WTC11 (cell line): ENCODE measurements around the gene LYST. TPM values are rescaled to one million over a fixed set of nuclear protein-coding genes. Genes with fewer than 3 reads are reported as not detected.

ENCODE experiments used
- ATAC-seq: fragments of 200-7000 bp; cut with Tn5 transposase; 2 replicates; pipeline ENCODE4 v1.10.0; 2021; ENCODE audit warnings: mild to moderate bottlenecking, moderate library complexity
- CTCF ChIA-PET: fragments of 300-600 bp; sonication (Branson Sonifier 250); formaldehyde crosslinking; loops from one replicate; lab custom pipeline; 2021; ENCODE audit warnings: antibody characterized with exemption; lab: Charles Lee
- POLR2A ChIA-PET: fragments of 350-600 bp; sonication (Branson Sonifier 250); formaldehyde crosslinking; loops from one replicate; lab custom pipeline; 2021; ENCODE audit warnings: antibody characterized with exemption; lab: Charles Lee
- DNase-seq: peaks from one replicate; pipeline ENCODE4 v3.0.0; 2021; ENCODE audit warnings: low spot score
- H3K27ac Mint-ChIP-seq: 2 replicates; pipeline ENCODE4 v1.8.0; 2021; ENCODE audit warnings: mixed read lengths
- H3K27me3 Mint-ChIP-seq: 2 replicates; pipeline ENCODE4 v1.8.0; 2021; ENCODE audit warnings: low read depth, mild to moderate bottlenecking, moderate library complexity, mixed read lengths
- H3K36me3 Mint-ChIP-seq: 2 replicates; pipeline ENCODE4 v1.8.0; 2021; ENCODE audit warnings: mixed read lengths
- H3K4me1 Mint-ChIP-seq: 2 replicates; pipeline ENCODE4 v1.8.0; 2022; ENCODE audit warnings: mixed read lengths
- H3K4me3 Mint-ChIP-seq: 2 replicates; pipeline ENCODE4 v1.8.0; 2021; ENCODE audit warnings: mild to moderate bottlenecking, moderate library complexity, mixed read lengths
- H3K9me3 Mint-ChIP-seq: 2 replicates; pipeline ENCODE4 v1.8.0; 2021; ENCODE audit warnings: mixed read lengths
- ELF4 ChIP-seq: sonication (generic); formaldehyde crosslinking; IDR thresholded peaks from 2 replicates; pipeline ENCODE4 v1.8.1; 2022; ENCODE audit warnings: low read depth, mild to moderate bottlenecking, moderate library complexity, missing genetic modification reagents
- IRF2 ChIP-seq: sonication (generic); formaldehyde crosslinking; IDR thresholded peaks from 2 replicates; pipeline ENCODE4 v1.8.0; 2022; ENCODE audit warnings: low read depth, missing genetic modification reagents, borderline replicate concordance
- KAT7 ChIP-seq: sonication (generic); formaldehyde crosslinking; IDR thresholded peaks from 2 replicates; pipeline ENCODE4 v1.8.1; 2023; ENCODE audit warnings: missing genetic modification reagents, mild to moderate bottlenecking, borderline replicate concordance
- MYBL2 ChIP-seq: sonication (generic); formaldehyde crosslinking; IDR thresholded peaks from 2 replicates; pipeline ENCODE4 v1.8.1; 2023; ENCODE audit warnings: mild to moderate bottlenecking, moderate library complexity, missing genetic modification reagents
- OVOL2 ChIP-seq: fragments of 250-450 bp; sonication (Bioruptor Pico); IDR thresholded peaks from 2 replicates; pipeline ENCODE4 v1.9.0; 2021; ENCODE audit warnings: mild to moderate bottlenecking, borderline replicate concordance
- PRRX2 ChIP-seq: fragments of 250-450 bp; sonication (Bioruptor Pico); IDR thresholded peaks from 2 replicates; pipeline ENCODE4 v1.8.0; 2021; ENCODE audit warnings: mild to moderate bottlenecking
- RELA ChIP-seq: sonication (generic); formaldehyde crosslinking; IDR thresholded peaks from 2 replicates; pipeline ENCODE4 v1.8.1; 2022; ENCODE audit warnings: missing genetic modification reagents, mild to moderate bottlenecking, borderline replicate concordance
- SP1 ChIP-seq: sonication (generic); formaldehyde crosslinking; conservative IDR thresholded peaks from 2 replicates; pipeline ENCODE4 v1.8.1; 2022; ENCODE audit warnings: missing genetic modification reagents
- TEAD4 ChIP-seq: sonication (generic); formaldehyde crosslinking; IDR thresholded peaks from 2 replicates; pipeline ENCODE4 v1.8.0; 2022; ENCODE audit warnings: mild to moderate bottlenecking, missing genetic modification reagents
- ZNF121 ChIP-seq: sonication (generic); formaldehyde crosslinking; IDR thresholded peaks from 2 replicates; pipeline ENCODE4 v1.8.0; 2023; ENCODE audit warnings: missing genetic modification reagents
- ZNF423 ChIP-seq: fragments of 250-450 bp; sonication (Bioruptor Pico); IDR thresholded peaks from 2 replicates; pipeline ENCODE4 v2.1.2; 2022; ENCODE audit warnings: mild to moderate bottlenecking, moderate library complexity
- total RNA-seq: library from RNA; stranded (reverse); gene quantifications from 3 replicates; pipeline ENCODE4 v1.2.3, GENCODE V29; 2021
- TF ChIP-seq, protein P1 (sequence below): sonication (generic); formaldehyde crosslinking; conservative IDR thresholded peaks from 2 replicates; pipeline ENCODE4 v1.8.1; 2023; ENCODE audit warnings: mild to moderate bottlenecking, low read depth, missing genetic modification reagents, moderate library complexity
- TF ChIP-seq, protein P2 (sequence below): sonication (generic); formaldehyde crosslinking; IDR thresholded peaks from 2 replicates; pipeline ENCODE4 v1.8.1; 2023; ENCODE audit warnings: mild to moderate bottlenecking, missing genetic modification reagents, borderline replicate concordance
- TF ChIP-seq, protein P3 (sequence below): sonication (generic); formaldehyde crosslinking; IDR thresholded peaks from 2 replicates; pipeline ENCODE4 v1.8.0; 2022; ENCODE audit warnings: missing genetic modification reagents
- TF ChIP-seq, protein P4 (sequence below): sonication (generic); formaldehyde crosslinking; IDR thresholded peaks from 2 replicates; pipeline ENCODE4 v1.8.0; 2023; ENCODE audit warnings: missing genetic modification reagents, mild to moderate bottlenecking, borderline replicate concordance
- TF ChIP-seq, protein P5 (sequence below): sonication (generic); formaldehyde crosslinking; IDR thresholded peaks from 2 replicates; pipeline ENCODE4 v1.8.1; 2023; ENCODE audit warnings: mild to moderate bottlenecking, missing genetic modification reagents

LYST gene
- total RNA-seq, 1 experiment from 2014 or later, result 0.59 TPM

DNA sequence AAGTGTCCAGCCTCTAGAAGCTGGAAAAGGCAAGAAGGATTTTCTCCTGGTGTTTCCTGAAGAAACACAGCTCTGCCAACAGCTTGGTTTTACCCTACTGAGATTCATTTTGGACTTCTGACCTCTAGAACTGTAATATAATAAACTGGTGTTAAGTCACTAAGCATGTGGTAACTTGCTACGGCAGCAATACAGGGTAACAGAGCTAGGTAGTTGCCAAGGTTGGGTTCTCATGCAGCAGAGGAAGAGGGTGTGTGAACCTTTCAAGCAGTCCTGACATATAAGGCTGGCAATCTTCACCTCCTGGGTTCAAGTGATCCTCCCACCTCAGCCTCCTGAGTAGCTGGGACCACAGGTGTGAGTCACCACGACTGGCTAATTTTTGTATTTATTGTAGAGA, 253.1 kb downstream of the LYST start:
- DNase-seq (no peak), ATAC-seq (no peak)
- TF ChIP-seq, protein P1, sequence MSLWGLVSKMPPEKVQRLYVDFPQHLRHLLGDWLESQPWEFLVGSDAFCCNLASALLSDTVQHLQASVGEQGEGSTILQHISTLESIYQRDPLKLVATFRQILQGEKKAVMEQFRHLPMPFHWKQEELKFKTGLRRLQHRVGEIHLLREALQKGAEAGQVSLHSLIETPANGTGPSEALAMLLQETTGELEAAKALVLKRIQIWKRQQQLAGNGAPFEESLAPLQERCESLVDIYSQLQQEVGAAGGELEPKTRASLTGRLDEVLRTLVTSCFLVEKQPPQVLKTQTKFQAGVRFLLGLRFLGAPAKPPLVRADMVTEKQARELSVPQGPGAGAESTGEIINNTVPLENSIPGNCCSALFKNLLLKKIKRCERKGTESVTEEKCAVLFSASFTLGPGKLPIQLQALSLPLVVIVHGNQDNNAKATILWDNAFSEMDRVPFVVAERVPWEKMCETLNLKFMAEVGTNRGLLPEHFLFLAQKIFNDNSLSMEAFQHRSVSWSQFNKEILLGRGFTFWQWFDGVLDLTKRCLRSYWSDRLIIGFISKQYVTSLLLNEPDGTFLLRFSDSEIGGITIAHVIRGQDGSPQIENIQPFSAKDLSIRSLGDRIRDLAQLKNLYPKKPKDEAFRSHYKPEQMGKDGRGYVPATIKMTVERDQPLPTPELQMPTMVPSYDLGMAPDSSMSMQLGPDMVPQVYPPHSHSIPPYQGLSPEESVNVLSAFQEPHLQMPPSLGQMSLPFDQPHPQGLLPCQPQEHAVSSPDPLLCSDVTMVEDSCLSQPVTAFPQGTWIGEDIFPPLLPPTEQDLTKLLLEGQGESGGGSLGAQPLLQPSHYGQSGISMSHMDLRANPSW (CRISPR knock-in tag), result no peak
- TF ChIP-seq ZNF423 (no peak), ELF4 (CRISPR knock-in tag) (no peak), MYBL2 (CRISPR knock-in tag) (no peak), SP1 (CRISPR knock-in tag) (no peak), PRRX2 (CRISPR knock-in tag) (no peak), ZNF121 (CRISPR knock-in tag) (no peak), IRF2 (CRISPR knock-in tag) (no peak), OVOL2 (CRISPR knock-in tag) (no peak), TEAD4 (CRISPR knock-in tag) (no peak), RELA (no peak), KAT7 (CRISPR knock-in tag) (no peak)
- TF ChIP-seq, protein P2, sequence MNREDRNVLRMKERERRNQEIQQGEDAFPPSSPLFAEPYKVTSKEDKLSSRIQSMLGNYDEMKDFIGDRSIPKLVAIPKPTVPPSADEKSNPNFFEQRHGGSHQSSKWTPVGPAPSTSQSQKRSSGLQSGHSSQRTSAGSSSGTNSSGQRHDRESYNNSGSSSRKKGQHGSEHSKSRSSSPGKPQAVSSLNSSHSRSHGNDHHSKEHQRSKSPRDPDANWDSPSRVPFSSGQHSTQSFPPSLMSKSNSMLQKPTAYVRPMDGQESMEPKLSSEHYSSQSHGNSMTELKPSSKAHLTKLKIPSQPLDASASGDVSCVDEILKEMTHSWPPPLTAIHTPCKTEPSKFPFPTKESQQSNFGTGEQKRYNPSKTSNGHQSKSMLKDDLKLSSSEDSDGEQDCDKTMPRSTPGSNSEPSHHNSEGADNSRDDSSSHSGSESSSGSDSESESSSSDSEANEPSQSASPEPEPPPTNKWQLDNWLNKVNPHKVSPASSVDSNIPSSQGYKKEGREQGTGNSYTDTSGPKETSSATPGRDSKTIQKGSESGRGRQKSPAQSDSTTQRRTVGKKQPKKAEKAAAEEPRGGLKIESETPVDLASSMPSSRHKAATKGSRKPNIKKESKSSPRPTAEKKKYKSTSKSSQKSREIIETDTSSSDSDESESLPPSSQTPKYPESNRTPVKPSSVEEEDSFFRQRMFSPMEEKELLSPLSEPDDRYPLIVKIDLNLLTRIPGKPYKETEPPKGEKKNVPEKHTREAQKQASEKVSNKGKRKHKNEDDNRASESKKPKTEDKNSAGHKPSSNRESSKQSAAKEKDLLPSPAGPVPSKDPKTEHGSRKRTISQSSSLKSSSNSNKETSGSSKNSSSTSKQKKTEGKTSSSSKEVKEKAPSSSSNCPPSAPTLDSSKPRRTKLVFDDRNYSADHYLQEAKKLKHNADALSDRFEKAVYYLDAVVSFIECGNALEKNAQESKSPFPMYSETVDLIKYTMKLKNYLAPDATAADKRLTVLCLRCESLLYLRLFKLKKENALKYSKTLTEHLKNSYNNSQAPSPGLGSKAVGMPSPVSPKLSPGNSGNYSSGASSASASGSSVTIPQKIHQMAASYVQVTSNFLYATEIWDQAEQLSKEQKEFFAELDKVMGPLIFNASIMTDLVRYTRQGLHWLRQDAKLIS, result no peak
- TF ChIP-seq, protein P3, sequence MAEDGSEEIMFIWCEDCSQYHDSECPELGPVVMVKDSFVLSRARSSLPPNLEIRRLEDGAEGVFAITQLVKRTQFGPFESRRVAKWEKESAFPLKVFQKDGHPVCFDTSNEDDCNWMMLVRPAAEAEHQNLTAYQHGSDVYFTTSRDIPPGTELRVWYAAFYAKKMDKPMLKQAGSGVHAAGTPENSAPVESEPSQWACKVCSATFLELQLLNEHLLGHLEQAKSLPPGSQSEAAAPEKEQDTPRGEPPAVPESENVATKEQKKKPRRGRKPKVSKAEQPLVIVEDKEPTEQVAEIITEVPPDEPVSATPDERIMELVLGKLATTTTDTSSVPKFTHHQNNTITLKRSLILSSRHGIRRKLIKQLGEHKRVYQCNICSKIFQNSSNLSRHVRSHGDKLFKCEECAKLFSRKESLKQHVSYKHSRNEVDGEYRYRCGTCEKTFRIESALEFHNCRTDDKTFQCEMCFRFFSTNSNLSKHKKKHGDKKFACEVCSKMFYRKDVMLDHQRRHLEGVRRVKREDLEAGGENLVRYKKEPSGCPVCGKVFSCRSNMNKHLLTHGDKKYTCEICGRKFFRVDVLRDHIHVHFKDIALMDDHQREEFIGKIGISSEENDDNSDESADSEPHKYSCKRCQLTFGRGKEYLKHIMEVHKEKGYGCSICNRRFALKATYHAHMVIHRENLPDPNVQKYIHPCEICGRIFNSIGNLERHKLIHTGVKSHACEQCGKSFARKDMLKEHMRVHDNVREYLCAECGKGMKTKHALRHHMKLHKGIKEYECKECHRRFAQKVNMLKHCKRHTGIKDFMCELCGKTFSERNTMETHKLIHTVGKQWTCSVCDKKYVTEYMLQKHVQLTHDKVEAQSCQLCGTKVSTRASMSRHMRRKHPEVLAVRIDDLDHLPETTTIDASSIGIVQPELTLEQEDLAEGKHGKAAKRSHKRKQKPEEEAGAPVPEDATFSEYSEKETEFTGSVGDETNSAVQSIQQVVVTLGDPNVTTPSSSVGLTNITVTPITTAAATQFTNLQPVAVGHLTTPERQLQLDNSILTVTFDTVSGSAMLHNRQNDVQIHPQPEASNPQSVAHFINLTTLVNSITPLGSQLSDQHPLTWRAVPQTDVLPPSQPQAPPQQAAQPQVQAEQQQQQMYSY (CRISPR knock-in tag), result no peak
- TF ChIP-seq, protein P4, sequence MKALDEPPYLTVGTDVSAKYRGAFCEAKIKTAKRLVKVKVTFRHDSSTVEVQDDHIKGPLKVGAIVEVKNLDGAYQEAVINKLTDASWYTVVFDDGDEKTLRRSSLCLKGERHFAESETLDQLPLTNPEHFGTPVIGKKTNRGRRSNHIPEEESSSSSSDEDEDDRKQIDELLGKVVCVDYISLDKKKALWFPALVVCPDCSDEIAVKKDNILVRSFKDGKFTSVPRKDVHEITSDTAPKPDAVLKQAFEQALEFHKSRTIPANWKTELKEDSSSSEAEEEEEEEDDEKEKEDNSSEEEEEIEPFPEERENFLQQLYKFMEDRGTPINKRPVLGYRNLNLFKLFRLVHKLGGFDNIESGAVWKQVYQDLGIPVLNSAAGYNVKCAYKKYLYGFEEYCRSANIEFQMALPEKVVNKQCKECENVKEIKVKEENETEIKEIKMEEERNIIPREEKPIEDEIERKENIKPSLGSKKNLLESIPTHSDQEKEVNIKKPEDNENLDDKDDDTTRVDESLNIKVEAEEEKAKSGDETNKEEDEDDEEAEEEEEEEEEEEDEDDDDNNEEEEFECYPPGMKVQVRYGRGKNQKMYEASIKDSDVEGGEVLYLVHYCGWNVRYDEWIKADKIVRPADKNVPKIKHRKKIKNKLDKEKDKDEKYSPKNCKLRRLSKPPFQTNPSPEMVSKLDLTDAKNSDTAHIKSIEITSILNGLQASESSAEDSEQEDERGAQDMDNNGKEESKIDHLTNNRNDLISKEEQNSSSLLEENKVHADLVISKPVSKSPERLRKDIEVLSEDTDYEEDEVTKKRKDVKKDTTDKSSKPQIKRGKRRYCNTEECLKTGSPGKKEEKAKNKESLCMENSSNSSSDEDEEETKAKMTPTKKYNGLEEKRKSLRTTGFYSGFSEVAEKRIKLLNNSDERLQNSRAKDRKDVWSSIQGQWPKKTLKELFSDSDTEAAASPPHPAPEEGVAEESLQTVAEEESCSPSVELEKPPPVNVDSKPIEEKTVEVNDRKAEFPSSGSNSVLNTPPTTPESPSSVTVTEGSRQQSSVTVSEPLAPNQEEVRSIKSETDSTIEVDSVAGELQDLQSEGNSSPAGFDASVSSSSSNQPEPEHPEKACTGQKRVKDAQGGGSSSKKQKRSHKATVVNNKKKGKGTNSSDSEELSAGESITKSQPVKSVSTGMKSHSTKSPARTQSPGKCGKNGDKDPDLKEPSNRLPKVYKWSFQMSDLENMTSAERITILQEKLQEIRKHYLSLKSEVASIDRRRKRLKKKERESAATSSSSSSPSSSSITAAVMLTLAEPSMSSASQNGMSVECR (CRISPR knock-in tag), result no peak
- TF ChIP-seq, protein P5, sequence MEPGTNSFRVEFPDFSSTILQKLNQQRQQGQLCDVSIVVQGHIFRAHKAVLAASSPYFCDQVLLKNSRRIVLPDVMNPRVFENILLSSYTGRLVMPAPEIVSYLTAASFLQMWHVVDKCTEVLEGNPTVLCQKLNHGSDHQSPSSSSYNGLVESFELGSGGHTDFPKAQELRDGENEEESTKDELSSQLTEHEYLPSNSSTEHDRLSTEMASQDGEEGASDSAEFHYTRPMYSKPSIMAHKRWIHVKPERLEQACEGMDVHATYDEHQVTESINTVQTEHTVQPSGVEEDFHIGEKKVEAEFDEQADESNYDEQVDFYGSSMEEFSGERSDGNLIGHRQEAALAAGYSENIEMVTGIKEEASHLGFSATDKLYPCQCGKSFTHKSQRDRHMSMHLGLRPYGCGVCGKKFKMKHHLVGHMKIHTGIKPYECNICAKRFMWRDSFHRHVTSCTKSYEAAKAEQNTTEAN (CRISPR knock-in tag), result no peak
- peaks cover 6% of the 10 kb centered on the region for H3K4me1 Mint-ChIP-seq
- H3K9me3 Mint-ChIP-seq, result no peaks in the 10 kb centered on the region
- H3K27ac Mint-ChIP-seq, result no peak overlapping the region
- H3K36me3 Mint-ChIP-seq, result no peaks in the 10 kb centered on the region; the same call in 1 of the 2 replicates
- H3K4me3 Mint-ChIP-seq, result no peak overlapping the region
- ChIA-PET POLR2A (no interaction called here), CTCF (interaction anchor here (1.5 to 4.3 kb wide), 3 partner anchors 10 to 16 kb away, joined by 3 to 41 read pairs (median 4); no protein-coding TSS in a partner anchor)
- H3K27me3 Mint-ChIP-seq, result no peaks in the 10 kb centered on the region; the same call in 1 of the 2 replicates
